Thyroid gland (tissue), 4 donors: ENCODE measurements around the gene DCTN3.

Experiments
- CTCF ChIP-seq, 6 experiments: fragments of 200-600 bp in 3 of 6; fragments of 450-650 bp in 3 of 6; sonication (generic) in 3 of 6; IDR thresholded peaks; one replicate each; pipeline ENCODE4 v1.5.1; 2016 to 2019; ENCODE audit warnings: antibody characterized with exemption in 6 of 6, mild to moderate bottlenecking in 2 of 6, inconsistent platforms in 1 of 6, moderate library complexity in 1 of 6
- POLR2A ChIP-seq, 2 donors: fragments of 450-650 bp; IDR thresholded peaks; one replicate each; pipeline ENCODE4 v1.6.1; 2017; ENCODE audit warnings: antibody characterized with exemption in 2 of 2, mild to moderate bottlenecking in 2 of 2, moderate library complexity in 1 of 2

- TF ChIP-seq POLR2A (IDR thresholded peaks at IDR 0.05) (no peak), CTCF (IDR thresholded peaks at IDR 0.05) (no peak)
These were observed 39.4 kb upstream of the DCTN3 start for GRCh38 chr9:34659592-34660253.
